HFFc6 (cell line): ENCODE measurements around the gene ARHGAP22. TPM values are rescaled to one million over a fixed set of nuclear protein-coding genes. Genes with fewer than 3 reads are reported as not detected.
A peak's percentile ranks its signal among the peaks of the same experiment; 100 is the strongest.
"Not testable (repeated sequence)": the region's sequence is repeated elsewhere in the genome, so short reads cannot be mapped to it uniquely, and the experiment has no call there.

Experiments used
- DNase-seq: peaks from one replicate; pipeline ENCODE4 v3.0.0-alpha.2; 2018
- H3K27ac Mint-ChIP-seq: 2 replicates; pipeline ENCODE4 v1.8.0; 2020; ENCODE audit warnings: mild to moderate bottlenecking, mixed read lengths
- H3K27me3 Mint-ChIP-seq: 2 replicates; pipeline ENCODE4 v1.8.0; 2021; ENCODE audit warnings: mild to moderate bottlenecking, moderate library complexity, mixed read lengths; ENCODE audit not compliant: insufficient read depth
- H3K36me3 Mint-ChIP-seq: 2 replicates; pipeline ENCODE4 v1.8.0; 2021; ENCODE audit warnings: low read depth, mixed read lengths
- H3K4me1 Mint-ChIP-seq: 2 replicates; pipeline ENCODE4 v1.8.0; 2020; ENCODE audit warnings: low read depth, mixed read lengths
- H3K4me3 Mint-ChIP-seq: 2 replicates; pipeline ENCODE4 v1.8.0; 2020; ENCODE audit warnings: mild to moderate bottlenecking, moderate library complexity, mixed read lengths
- H3K9me3 Mint-ChIP-seq: 2 replicates; pipeline ENCODE4 v1.8.0; 2020; ENCODE audit warnings: mild to moderate bottlenecking, mixed read lengths
- total RNA-seq, 6 experiments: library from RNA; stranded (reverse); fragmentation: NEBNext Ultra II Directional; extraction: Animal tissue kit (Norgen Biotek cat#: 25700); gene quantifications; 2 replicates in 1 of 6; 3 replicates in 5 of 6; pipeline ENCODE4 v1.2.3, GENCODE V29; 2021
- TF ChIP-seq, protein P1 (sequence below): fragments of 200-600 bp; sonication (generic); IDR thresholded peaks from 2 replicates; pipeline ENCODE4 v1.5.0; 2021; ENCODE audit warnings: antibody characterized with exemption, mild to moderate bottlenecking

ARHGAP22 gene
- total RNA-seq, 6 experiments from 2014 or later: 74.3 to 117 (median 95.7) TPM

GRCh38 chr10:48651293-48651692 lies 46.4 kb upstream of the ARHGAP22 start:
- H3K4me3 Mint-ChIP-seq: no peak overlapping the region
- H3K36me3 Mint-ChIP-seq: peaks cover 26% of the 10 kb centered on the region
- no peak overlapping the region for H3K27ac Mint-ChIP-seq
- TF ChIP-seq, protein P1, sequence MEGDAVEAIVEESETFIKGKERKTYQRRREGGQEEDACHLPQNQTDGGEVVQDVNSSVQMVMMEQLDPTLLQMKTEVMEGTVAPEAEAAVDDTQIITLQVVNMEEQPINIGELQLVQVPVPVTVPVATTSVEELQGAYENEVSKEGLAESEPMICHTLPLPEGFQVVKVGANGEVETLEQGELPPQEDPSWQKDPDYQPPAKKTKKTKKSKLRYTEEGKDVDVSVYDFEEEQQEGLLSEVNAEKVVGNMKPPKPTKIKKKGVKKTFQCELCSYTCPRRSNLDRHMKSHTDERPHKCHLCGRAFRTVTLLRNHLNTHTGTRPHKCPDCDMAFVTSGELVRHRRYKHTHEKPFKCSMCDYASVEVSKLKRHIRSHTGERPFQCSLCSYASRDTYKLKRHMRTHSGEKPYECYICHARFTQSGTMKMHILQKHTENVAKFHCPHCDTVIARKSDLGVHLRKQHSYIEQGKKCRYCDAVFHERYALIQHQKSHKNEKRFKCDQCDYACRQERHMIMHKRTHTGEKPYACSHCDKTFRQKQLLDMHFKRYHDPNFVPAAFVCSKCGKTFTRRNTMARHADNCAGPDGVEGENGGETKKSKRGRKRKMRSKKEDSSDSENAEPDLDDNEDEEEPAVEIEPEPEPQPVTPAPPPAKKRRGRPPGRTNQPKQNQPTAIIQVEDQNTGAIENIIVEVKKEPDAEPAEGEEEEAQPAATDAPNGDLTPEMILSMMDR: no peak
- no peaks in the 10 kb centered on the region for H3K9me3 Mint-ChIP-seq
- peaks cover 55% of the 10 kb centered on the region for H3K4me1 Mint-ChIP-seq
- H3K27me3 Mint-ChIP-seq: no peaks in the 10 kb centered on the region
- no peak for DNase-seq

GRCh38 chr10:48649349-48649944 lies 44.6 kb upstream of the ARHGAP22 start:
- no peak overlapping the region for H3K4me3 Mint-ChIP-seq
- TF ChIP-seq, protein P1: peak; percentile 52; the same call in 1 of the 2 replicates
- no peaks in the 10 kb centered on the region for H3K27me3 Mint-ChIP-seq
- H3K9me3 Mint-ChIP-seq: no peaks in the 10 kb centered on the region
- DNase-seq: peak; percentile 24
- no peak overlapping the region for H3K27ac Mint-ChIP-seq
- peaks cover 51% of the 10 kb centered on the region for H3K4me1 Mint-ChIP-seq
- peaks cover 23% of the 10 kb centered on the region for H3K36me3 Mint-ChIP-seq

GRCh38 chr10:48648172-48648942 lies 43.5 kb upstream of the ARHGAP22 start:
- Mint-ChIP-seq H3K36me3 (peaks cover 17% of the 10 kb centered on the region), H3K27ac (no peak overlapping the region; the same call in 1 of the 2 replicates), H3K4me3 (no peak overlapping the region), H3K9me3 (no peaks in the 10 kb centered on the region; the same call in 1 of the 2 replicates), H3K27me3 (no peaks in the 10 kb centered on the region), H3K4me1 (peaks cover 46% of the 10 kb centered on the region)
- TF ChIP-seq, protein P1: no peak
- DNase-seq: no peak

DNA sequence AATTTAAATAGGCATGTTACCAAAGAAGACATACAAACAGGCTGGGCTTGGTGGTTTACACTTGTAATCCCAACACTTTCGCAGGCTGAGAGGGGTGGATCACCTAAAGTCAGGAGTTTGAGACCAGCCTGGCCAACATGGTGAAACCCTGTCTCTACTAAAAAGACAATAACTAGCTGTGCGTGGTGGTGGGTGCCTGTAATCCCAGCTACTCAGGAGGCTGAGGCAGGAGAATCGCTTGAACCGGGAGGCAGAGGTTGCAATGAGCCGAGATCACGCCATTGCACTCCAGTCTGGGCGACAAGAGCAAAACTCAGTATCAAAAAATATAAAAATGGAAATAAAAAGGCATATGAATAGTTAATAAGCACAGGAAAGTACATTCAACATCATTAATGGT lies 42.2 kb upstream of the ARHGAP22 start:
- not testable (repeated sequence) for H3K27me3 Mint-ChIP-seq, DNase-seq, H3K27ac Mint-ChIP-seq, H3K9me3 Mint-ChIP-seq, H3K4me3 Mint-ChIP-seq
- peaks cover 40% of the 10 kb centered on the region for H3K4me1 Mint-ChIP-seq
- peaks cover 27% of the 10 kb centered on the region for H3K36me3 Mint-ChIP-seq

DNA sequence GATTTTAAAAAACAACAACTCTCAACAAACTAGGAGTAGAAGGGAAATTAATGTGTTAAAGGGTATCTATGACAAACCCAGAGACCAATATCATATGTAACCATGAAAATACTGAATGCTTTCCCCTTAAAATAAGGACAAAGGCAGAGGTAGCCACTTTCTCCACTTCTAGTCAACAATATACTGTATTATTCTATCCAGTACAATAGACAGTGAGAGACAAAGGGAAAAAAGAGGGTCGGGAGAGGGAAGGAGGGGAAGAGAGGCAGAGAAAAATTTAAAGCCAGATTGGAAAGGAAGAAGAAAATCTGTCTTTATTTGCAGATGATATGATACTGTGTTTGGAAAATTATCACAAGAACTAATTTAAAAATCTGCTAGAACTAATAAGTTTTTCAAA lies 40.7 kb upstream of the ARHGAP22 start:
- Mint-ChIP-seq H3K9me3 (peaks cover 22% of the 10 kb centered on the region), H3K36me3 (peaks cover 39% of the 10 kb centered on the region), H3K4me1 (peaks cover 31% of the 10 kb centered on the region), H3K27ac (no peak overlapping the region), H3K4me3 (no peak overlapping the region), H3K27me3 (no peaks in the 10 kb centered on the region)
- TF ChIP-seq, protein P1: no peak
- DNase-seq: no peak

- peaks cover 25% of the 10 kb centered on the region for H3K4me1 Mint-ChIP-seq
- H3K36me3 Mint-ChIP-seq: peaks cover 50% of the 10 kb centered on the region
- H3K4me3 Mint-ChIP-seq, H3K27ac Mint-ChIP-seq, H3K27me3 Mint-ChIP-seq, DNase-seq: not testable (repeated sequence)
- peaks cover 22% of the 10 kb centered on the region for H3K9me3 Mint-ChIP-seq
Observed at GRCh38 chr10:48641099-48641690, 36.3 kb upstream of the ARHGAP22 start.
